A549 (cell line): ENCODE measurements around the gene RXRA. TPM values are rescaled to one million over a fixed set of nuclear protein-coding genes. Genes with fewer than 3 reads are reported as not detected.

Experiments used
- ATAC-seq, 2 experiments: fragments of 200-7000 bp in 1 of 2; fragments of >200 bp in 1 of 2; cut with Nextera tagmentation in 1 of 2; cut with Tn5 transposase in 1 of 2; 3 replicates each; pipeline versions ENCODE4 v1.8.0 to v1.9.1; 2018 to 2020; ENCODE audit warnings: mild to moderate bottlenecking in 1 of 2, moderate library complexity in 1 of 2
- CTCF ChIA-PET: fragments of 300-600 bp; sonication (Branson Sonifier 250); formaldehyde crosslinking; extraction: SDS; loops from one replicate; lab custom pipeline; 2021; ENCODE audit warnings: antibody characterized with exemption, inconsistent platforms; lab: Yijun Ruan, JAX
- POLR2A ChIA-PET: fragments of 350-600 bp; formaldehyde crosslinking; extraction: SDS; loops from one replicate; lab custom pipeline; 2021; ENCODE audit warnings: antibody characterized with exemption, inconsistent platforms; lab: Yijun Ruan, JAX
- DNase-seq, 2 experiments: peaks; one replicate each; pipeline versions ENCODE4 v3.0.0 to v3.0.0-alpha.2; 2011 to 2016; ENCODE audit warnings: low read depth in 1 of 2, low spot score in 1 of 2
- FAIRE-seq: peaks from 2 replicates; lab custom pipeline; 2011; peaks lifted over from hg19 to GRCh38; lab: Jason Lieb, UNC
- H3K27ac ChIP-seq, 2 experiments: fragments of >200 bp; sonication (Bioruptor Twin); formaldehyde crosslinking; 3 replicates each; pipeline ENCODE4 v1.5.1; 2016 to 2017
- H3K4me1 ChIP-seq: fragments of >200 bp; sonication (Bioruptor Twin); formaldehyde crosslinking; 3 replicates; pipeline ENCODE4 v1.6.1; 2016
- H3K4me2 ChIP-seq: fragments of >200 bp; sonication (Bioruptor Twin); formaldehyde crosslinking; 3 replicates; pipeline ENCODE4 v1.6.1; 2016
- H3K4me3 ChIP-seq: fragments of >200 bp; sonication (Bioruptor Twin); formaldehyde crosslinking; 3 replicates; pipeline ENCODE4 v1.5.1; 2016
- H3K9me3 ChIP-seq: fragments of >200 bp; sonication (Bioruptor Twin); formaldehyde crosslinking; 3 replicates; pipeline ENCODE4 v1.6.1; 2016
- BHLHE40 ChIP-seq: IDR thresholded peaks from 2 replicates; pipeline ENCODE4 v1.6.1; 2012; ENCODE audit warnings: low read depth, low read length, inconsistent platforms
- CBX2 ChIP-seq: fragments of 200-600 bp; sonication (generic); IDR thresholded peaks from 2 replicates; pipeline ENCODE4 v1.6.1; 2016; ENCODE audit warnings: low read depth, mild to moderate bottlenecking, borderline replicate concordance
- EHMT2 ChIP-seq: fragments of 200-600 bp; sonication (generic); IDR thresholded peaks from 2 replicates; pipeline ENCODE4 v1.6.1; 2016; ENCODE audit warnings: antibody characterized with exemption, low read depth, mild to moderate bottlenecking, moderate library complexity
- ESRRA ChIP-seq: fragments of 150-350 bp; IDR thresholded peaks from 2 replicates; pipeline ENCODE4 v1.6.1; 2014; ENCODE audit warnings: mild to moderate bottlenecking, low read length, borderline replicate concordance
- FOSB ChIP-seq: fragments of 250-450 bp; sonication (Bioruptor Pico); IDR thresholded peaks from 2 replicates; pipeline ENCODE4 v1.5.0; 2020; ENCODE audit warnings: mild to moderate bottlenecking, moderate library complexity
- FOXS1 ChIP-seq: fragments of 250-450 bp; sonication (Bioruptor Pico); IDR thresholded peaks from 2 replicates; pipeline ENCODE4 v1.5.0; 2020; ENCODE audit warnings: mild to moderate bottlenecking, moderate library complexity
- HDAC2 ChIP-seq: fragments of 200-600 bp; sonication (generic); IDR thresholded peaks from 2 replicates; pipeline ENCODE4 v1.6.1; 2016
- HES2 ChIP-seq: fragments of >200 bp; sonication (Bioruptor Twin); formaldehyde crosslinking; IDR thresholded peaks from 2 replicates; pipeline ENCODE4 v1.6.1; 2016
- HOXA7 ChIP-seq: fragments of 250-450 bp; sonication (Bioruptor Pico); IDR thresholded peaks from 2 replicates; pipeline ENCODE4 v1.5.0; 2020; ENCODE audit warnings: mild to moderate bottlenecking, moderate library complexity
- HOXB5 ChIP-seq: fragments of 250-450 bp; sonication (Bioruptor Pico); IDR thresholded peaks from 2 replicates; pipeline ENCODE4 v1.5.0; 2020; ENCODE audit warnings: mild to moderate bottlenecking, moderate library complexity
- JUNB ChIP-seq: fragments of >200 bp; sonication (Bioruptor Twin); formaldehyde crosslinking; IDR thresholded peaks from 2 replicates; pipeline ENCODE4 v1.6.1; 2016
- KDM1A ChIP-seq: fragments of 200-600 bp; sonication (generic); IDR thresholded peaks from 2 replicates; pipeline ENCODE4 v1.6.1; 2016; ENCODE audit warnings: low read depth, mild to moderate bottlenecking
- NFE2L2 ChIP-seq: fragments of 150-350 bp; conservative IDR thresholded peaks from 2 replicates; pipeline ENCODE4 v1.6.1; 2014; ENCODE audit warnings: low read length
- POLR2A ChIP-seq: IDR thresholded peaks from 2 replicates; pipeline ENCODE4 v1.6.1; 2012; ENCODE audit warnings: mild to moderate bottlenecking, low read length
- SREBF2 ChIP-seq: fragments of 450-650 bp; IDR thresholded peaks from 2 replicates; pipeline ENCODE4 v1.6.1; 2014; ENCODE audit warnings: mild to moderate bottlenecking, moderate library complexity
- TP53 ChIP-seq: fragments of 250-450 bp; sonication (Bioruptor Pico); IDR thresholded peaks from 2 replicates; pipeline ENCODE4 v1.5.0; 2021; ENCODE audit warnings: mild to moderate bottlenecking, moderate library complexity
- ZNF302 ChIP-seq: fragments of 250-450 bp; sonication (Bioruptor Pico); IDR thresholded peaks from 2 replicates; pipeline ENCODE4 v1.9.0; 2021; ENCODE audit warnings: inconsistent platforms, mild to moderate bottlenecking, moderate library complexity
- ZSCAN20 ChIP-seq: fragments of 250-450 bp; sonication (Bioruptor Pico); IDR thresholded peaks from 2 replicates; pipeline ENCODE4 v1.8.0; 2022; ENCODE audit warnings: mild to moderate bottlenecking, moderate library complexity
- WGBS: methylation state at CpG from one replicate; pipeline ENCODE4 v1.1.6; 2017; ENCODE audit errors: missing lambda C conversion rate; 5-methylcytosine and 5-hydroxymethylcytosine counted together
- polyA plus RNA-seq, 4 experiments: library from polyadenylated mRNA; depleted of rRNA in 3 of 4; stranded (reverse); fragments of >200 nt; fragmentation: RNase III in 1 of 4; extraction: RNeasy Plus Mini Kit Qiagen cat#74134 plus additional on column Dnase treatment in 1 of 4; gene quantifications; 2 replicates in 3 of 4; 3 replicates in 1 of 4; pipeline ENCODE4 v1.2.3, GENCODE V29; 2011 to 2017
- TF ChIP-seq, protein P1 (sequence below): fragments of >200 bp; sonication (Bioruptor Twin); formaldehyde crosslinking; IDR thresholded peaks from 3 replicates; pipeline ENCODE4 v1.5.1; 2016
- TF ChIP-seq, protein P2 (sequence below): fragments of 250-450 bp; sonication (Bioruptor Pico); IDR thresholded peaks from 2 replicates; pipeline ENCODE4 v1.5.0; 2020; ENCODE audit warnings: low read depth, mild to moderate bottlenecking, moderate library complexity

RXRA gene
- polyA plus RNA-seq, 2 of the 4 experiments (the other 2 are of a cell fraction), result 6.6 to 23.9 TPM

DNA sequence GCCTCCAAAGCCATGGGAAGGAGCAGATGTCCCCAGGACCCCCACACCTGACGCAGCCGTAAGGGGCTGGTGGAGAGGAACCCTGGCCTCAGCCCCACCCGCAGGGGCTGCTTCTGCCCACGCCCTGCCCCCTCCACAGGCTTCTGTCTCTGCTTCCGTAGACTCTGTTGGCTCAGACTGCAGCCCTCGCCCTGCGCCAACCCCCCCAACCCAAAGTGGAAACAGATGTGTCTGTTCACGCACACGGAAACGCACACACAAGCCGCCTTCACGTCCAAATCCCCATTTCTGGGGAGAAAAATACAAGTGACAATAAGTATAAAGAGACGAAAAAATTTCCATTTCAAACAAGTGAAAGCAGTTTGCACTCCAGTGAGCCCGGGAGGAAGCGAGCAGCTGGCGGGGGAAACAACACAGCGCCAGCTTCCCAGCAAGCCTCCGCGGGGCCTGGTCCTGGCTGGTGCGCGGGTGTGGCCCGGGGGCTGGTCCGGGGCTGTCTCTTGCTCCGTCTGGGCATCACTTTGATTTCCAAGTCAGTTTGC lies 32.6 kb upstream of the RXRA start:
- no peak for DNase-seq
- no peak for ATAC-seq
- no peaks in the 10 kb centered on the region for H3K9me3 ChIP-seq
- no peak overlapping the region for H3K27ac ChIP-seq
- FAIRE-seq, result no peak
- ChIA-PET CTCF (interaction anchor here (1.0 kb wide), 1 partner anchor 123 kb away, joined by 3 read pairs; no protein-coding TSS in a partner anchor), POLR2A (no interaction called here)
- no peaks in the 10 kb centered on the region for H3K4me1 ChIP-seq
- no peak overlapping the region for H3K4me2 ChIP-seq
- H3K4me3 ChIP-seq, result no peak overlapping the region
- 80% methylated on average over 24 of the region's 24 CpGs for WGBS
- no peak for TF ChIP-seq HES2
- TF ChIP-seq, protein P1, sequence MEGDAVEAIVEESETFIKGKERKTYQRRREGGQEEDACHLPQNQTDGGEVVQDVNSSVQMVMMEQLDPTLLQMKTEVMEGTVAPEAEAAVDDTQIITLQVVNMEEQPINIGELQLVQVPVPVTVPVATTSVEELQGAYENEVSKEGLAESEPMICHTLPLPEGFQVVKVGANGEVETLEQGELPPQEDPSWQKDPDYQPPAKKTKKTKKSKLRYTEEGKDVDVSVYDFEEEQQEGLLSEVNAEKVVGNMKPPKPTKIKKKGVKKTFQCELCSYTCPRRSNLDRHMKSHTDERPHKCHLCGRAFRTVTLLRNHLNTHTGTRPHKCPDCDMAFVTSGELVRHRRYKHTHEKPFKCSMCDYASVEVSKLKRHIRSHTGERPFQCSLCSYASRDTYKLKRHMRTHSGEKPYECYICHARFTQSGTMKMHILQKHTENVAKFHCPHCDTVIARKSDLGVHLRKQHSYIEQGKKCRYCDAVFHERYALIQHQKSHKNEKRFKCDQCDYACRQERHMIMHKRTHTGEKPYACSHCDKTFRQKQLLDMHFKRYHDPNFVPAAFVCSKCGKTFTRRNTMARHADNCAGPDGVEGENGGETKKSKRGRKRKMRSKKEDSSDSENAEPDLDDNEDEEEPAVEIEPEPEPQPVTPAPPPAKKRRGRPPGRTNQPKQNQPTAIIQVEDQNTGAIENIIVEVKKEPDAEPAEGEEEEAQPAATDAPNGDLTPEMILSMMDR, result no peak

- FAIRE-seq (no peak), ATAC-seq (no peak)
- H3K9me3 ChIP-seq, result no peaks in the 10 kb centered on the region
- CTCF ChIA-PET, result interaction anchor here (1.0 to 1.4 kb wide), 3 partner anchors 124 to 155 kb away, joined by 3 to 5 read pairs (median 4); no protein-coding TSS in a partner anchor
- H3K4me1 ChIP-seq, result no peaks in the 10 kb centered on the region
- no peak overlapping the region for H3K27ac ChIP-seq
- 63% methylated on average over 21 of the region's 45 CpGs for WGBS
- H3K4me3 ChIP-seq, result no peak overlapping the region
- no peak for TF ChIP-seq HOXA7 (CRISPR knock-in tag)
- TF ChIP-seq, protein P2, sequence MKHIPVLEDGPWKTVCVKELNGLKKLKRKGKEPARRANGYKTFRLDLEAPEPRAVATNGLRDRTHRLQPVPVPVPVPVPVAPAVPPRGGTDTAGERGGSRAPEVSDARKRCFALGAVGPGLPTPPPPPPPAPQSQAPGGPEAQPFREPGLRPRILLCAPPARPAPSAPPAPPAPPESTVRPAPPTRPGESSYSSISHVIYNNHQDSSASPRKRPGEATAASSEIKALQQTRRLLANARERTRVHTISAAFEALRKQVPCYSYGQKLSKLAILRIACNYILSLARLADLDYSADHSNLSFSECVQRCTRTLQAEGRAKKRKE (CRISPR knock-in tag), result no peak
- TF ChIP-seq EHMT2, result no peak
- no peak for TF ChIP-seq HDAC2
- no peak for TF ChIP-seq ZNF302 (CRISPR knock-in tag)
- TF ChIP-seq ESRRA, result no peak
- TF ChIP-seq TP53 (CRISPR knock-in tag), result no peak
- no peak for TF ChIP-seq ZSCAN20 (CRISPR knock-in tag)
- TF ChIP-seq CBX2, result no peak
- no peak for TF ChIP-seq SREBF2
- no peak for TF ChIP-seq NFE2L2
- no peak for TF ChIP-seq KDM1A
- no peak for TF ChIP-seq JUNB
- TF ChIP-seq POLR2A, result no peak
- TF ChIP-seq FOSB, result no peak
- TF ChIP-seq FOXS1 (CRISPR knock-in tag), result no peak
- TF ChIP-seq HOXB5 (CRISPR knock-in tag), result no peak
- no peak for TF ChIP-seq BHLHE40
- TF ChIP-seq, all 56 proteins: peak for 0
- no peak for DNase-seq
- no peak overlapping the region for H3K4me2 ChIP-seq
- POLR2A ChIA-PET, result no interaction called here
Measured at GRCh38 chr9:134294153-134295071, 31.8 kb upstream of the RXRA start.
